Umbilical cord (tissue), 2 donors: ENCODE data around the gene STAB2. TPM values are rescaled to one million over a fixed set of nuclear protein-coding genes. Genes with fewer than 3 reads are reported as not detected.
A peak's percentile ranks its signal among the peaks of the same experiment; 100 is the strongest.

ENCODE experiments used
- DNase-seq: peaks from one replicate; pipeline ENCODE4 v3.0.0-alpha.2; 2015; ENCODE audit warnings: low spot score
- total RNA-seq: library from RNA; depleted of rRNA; stranded (reverse); fragments of >200 nt; gene quantifications from one replicate; pipeline ENCODE4 v1.2.3, GENCODE V29; 2014; ENCODE audit warnings: low replicate concordance; ENCODE audit not compliant: insufficient read depth

The STAB2 gene
- total RNA-seq, 1 donor from 2014 or later = 2.6 TPM

DNA sequence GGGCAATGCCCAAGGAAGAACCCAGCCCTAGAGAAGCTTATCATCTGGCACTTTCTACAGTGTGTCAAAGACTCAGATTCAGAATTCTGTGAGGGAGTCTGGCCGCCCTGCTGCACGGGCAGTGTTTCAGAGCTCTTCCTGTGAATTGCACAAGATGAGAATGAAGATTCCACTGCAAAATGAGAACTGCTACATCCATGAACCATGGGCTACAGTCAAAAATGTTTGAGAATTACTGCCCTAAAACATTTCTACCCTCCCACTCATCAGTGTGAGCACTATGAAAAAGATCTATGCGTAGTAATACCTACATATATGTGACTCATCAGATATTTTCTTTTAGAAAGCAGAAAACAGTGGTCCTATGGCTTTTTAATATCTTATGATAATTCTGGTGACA lies 104.0 kb downstream of the STAB2 start:
- DNase-seq = no peak

DNA sequence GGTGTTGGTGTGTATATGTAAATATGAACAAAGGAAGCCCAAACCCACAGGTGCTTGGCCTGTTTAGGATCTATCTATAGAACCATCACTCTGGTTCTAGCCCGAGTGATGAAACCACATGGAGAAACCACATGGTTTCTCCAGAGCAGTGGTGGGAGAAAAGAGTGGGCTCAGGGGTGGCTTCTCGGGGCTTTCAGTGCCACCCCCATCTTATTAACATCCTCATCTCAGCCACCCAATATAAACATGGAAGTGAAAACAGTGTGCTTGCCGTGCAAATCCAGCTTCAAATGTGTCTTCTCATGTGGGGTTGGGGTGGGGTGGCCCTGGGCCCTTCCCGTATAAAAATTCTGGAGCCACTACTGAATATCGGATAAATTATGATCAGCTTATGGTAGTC lies 109.0 kb downstream of the STAB2 start:
- DNase-seq = no peak

DNA sequence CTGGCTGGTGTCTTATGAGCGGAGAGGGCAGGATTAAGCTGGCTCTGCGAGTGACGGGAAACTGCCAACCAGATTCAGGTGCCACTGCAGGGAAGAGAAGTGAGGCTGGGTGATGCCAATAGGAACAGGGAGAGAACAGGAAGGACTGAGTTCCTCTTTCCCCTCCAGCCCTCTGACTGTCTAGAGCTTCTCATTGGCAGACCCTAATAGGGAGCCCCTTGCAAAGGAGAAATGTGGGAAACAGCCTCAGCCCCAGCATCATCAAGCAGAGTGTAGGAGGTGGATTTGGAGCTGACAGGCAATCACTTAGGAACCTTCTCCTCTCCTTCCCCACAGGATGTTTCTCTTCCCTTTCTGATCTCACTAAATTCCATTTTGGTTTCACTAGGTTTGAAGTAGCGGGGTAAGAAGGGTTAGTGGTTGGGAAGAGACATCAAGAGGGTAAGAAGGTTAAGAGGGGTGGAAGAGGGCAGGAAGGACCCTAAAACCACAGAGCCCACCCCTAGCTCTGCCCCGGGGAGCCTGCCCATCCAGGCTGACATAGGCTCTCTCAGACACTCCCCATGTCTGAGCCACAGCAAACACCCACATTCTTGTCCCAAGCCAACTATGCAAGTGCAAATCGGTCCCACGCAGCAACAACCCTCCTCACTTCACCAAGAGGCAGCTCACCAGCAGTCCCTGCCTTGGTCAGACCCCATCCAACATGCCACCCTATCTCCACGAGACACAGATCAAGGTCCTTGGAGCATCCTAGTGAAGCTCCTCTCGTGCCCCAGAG lies 111.1 kb downstream of the STAB2 start:
- no peak for DNase-seq

DNA sequence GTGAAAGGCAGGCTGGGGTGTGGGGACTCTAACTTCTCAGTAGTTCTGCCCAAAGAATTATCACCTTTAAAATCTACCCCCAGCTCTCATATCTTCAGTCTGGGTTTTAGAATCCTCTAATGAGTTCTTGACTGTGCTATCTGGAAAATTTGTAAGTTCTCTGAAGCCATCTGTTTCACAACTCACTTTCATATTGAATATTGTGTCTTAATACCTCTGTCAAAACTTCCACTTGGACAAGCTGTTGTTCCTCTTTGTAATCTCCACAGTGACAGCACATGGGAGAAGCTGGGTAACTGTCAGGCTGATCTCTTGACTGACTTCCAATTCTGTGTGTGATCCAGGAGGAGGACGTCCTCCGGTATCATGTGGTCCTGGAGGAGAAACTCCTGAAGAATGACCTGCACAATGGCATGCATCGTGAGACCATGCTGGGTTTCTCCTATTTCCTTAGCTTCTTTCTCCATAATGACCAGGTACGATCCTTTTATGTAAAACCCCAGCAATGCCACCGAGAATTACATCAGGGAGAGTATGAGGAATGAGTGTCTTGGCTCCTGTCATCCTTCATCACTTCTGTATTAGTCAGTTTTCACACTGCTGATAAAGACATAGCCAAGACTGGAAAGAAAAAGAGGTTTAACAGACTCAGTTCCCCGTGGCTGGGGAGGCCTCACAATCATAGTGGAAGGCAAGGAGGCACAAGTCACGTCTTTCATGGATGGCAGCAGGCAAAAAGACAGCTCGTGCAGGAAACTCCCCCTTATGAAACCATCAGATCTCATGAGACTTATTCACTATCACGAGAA lies 111.9 kb downstream of the STAB2 start:
- DNase-seq = no peak

DNA sequence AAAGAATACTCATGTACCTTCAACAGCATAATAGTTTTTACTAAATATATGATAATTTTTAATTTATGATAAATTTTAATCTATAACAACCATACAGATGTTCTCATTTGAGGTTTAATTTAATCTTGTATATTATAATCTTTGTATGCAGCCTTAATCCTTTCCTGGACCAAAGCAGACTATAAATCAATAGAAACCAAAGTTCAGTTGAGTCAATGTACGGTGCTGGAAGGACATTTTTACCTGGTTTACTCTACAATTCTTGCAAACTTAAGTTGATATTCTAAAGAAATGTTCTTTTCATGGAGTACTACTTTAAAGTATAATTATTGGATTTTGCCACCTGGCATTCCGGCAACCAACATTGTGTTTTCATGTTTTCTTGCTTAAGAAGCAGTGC lies 118.0 kb downstream of the STAB2 start:
- DNase-seq = no peak

DNA sequence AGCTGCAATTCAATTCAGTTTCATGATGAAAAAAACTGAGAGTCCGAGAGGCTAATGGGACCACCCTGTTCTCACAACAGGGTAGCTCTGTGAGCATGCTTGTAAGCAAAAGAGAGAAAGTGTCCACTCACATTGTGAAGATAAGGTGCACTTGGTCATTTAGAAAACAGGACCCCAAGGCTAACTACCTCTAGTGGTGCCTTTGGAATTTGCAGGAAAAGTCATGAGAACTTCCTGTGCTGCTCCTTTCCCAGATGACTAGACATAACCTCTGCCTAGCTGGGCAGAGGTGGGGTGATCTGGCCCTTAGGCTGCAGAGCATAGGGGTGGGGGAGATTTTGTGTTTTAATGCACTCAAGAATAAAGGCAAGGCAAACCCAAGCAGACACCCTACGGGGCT lies 118.9 kb downstream of the STAB2 start:
- DNase-seq = no peak

DNA sequence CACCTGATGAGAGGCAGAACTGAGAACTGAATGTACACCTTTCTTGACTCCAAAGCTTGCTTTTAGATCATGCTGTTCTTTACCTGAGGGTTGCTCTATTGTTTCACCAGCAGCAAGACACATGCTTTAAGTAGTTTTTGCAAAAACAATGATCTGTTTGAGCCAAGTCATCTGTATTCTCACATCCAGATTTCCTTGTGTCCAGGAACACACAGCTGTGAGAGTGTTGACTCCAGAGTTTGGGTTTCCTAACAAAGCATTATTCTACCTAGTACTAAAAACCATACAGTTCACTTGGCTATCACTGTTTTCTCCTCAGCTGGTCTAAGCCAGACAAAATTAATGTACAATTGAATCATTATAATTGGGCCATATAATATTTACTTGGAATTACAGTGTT lies 120.4 kb downstream of the STAB2 start:
- DNase-seq = no peak

DNA sequence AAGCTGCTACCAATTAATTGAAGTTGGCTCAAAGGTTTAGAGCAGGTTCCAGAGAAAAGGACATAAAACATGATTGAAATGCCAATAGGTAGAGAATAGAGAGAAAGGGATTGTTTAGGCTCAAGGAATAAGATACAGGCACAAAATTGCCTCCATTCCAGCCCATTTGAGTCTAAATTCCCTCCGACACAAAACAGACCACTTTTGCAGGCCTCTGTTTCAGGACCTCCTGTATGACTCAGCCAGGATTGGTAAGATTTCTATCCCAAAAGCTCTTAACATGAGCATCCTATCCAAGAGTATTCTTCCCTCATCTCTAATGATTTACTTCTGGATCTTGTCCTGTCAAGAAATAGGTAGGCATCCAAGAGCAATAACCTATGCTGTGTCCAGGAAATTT lies 123.5 kb downstream of the STAB2 start:
- DNase-seq = peak; percentile 81

DNA sequence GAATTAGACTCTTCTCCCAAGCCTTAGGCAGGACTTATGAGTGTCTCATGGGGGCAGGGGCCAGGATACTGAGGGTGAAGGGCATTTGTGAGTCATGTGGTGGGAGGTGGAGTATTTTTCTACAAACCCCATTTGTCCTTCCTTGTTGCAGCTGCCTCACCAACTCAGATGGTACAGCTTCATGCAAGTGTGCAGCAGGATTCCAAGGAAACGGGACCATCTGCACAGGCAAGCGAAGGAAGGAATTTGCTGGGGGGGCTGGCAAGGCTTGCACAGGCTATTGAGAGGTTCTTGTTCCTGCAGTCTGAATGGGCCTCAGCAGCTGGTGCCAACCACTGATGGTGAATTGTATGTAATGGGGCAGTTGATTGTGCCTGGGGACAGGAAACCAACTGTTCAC lies 125.1 kb downstream of the STAB2 start:
- no peak for DNase-seq

DNA sequence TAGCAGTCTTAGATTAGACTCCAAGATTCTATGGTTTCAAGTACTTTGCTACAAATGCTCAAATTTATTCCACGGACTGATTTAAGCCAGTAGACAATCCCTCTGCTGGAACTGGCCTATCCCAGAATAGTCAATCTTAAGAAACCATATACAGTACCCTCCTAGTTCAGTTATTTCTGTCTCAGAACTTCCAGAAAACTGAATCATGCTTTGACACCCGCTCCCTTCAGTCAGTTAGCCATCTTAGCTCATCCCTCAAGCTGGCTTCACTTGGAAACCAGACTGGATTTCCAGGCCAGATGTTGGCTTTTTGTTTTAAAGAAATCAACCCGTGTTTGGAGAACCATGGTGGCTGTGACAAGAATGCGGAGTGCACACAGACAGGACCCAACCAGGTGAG lies 128.4 kb downstream of the STAB2 start:
- peak; percentile 21 for DNase-seq

DNA sequence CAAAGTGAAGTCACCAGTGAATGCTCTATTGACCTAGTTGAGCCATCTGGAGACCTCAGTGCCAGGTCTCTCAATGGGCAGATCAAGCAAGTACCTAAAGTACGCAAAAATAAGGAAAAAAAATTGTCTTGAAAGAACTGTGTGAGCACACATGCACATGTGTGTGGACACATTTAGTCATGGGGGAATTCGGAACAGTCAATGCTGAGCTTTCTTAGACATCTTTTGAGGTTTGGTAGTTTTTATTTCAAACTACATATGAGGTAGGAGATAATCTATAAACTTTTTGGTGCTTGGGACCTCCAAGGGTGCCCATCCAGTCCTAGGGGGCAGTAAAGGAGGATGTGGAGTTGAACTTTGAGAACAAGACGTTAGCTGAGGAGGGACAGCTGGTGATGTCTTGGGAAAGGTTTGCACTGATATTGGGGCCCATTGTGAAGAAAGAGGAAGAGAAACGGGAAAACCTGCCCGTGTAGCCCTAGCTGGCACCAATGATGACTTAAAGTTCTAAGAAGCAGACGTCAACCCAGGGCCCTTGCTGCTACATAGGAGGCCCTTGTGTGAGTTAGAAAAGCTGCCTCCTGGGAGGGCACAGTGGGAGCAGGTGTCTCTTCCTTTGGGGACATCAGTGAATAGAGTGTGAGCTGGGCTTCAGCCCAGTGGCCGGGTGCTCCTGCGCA lies 129.6 kb downstream of the STAB2 start:
- DNase-seq = no peak

DNA sequence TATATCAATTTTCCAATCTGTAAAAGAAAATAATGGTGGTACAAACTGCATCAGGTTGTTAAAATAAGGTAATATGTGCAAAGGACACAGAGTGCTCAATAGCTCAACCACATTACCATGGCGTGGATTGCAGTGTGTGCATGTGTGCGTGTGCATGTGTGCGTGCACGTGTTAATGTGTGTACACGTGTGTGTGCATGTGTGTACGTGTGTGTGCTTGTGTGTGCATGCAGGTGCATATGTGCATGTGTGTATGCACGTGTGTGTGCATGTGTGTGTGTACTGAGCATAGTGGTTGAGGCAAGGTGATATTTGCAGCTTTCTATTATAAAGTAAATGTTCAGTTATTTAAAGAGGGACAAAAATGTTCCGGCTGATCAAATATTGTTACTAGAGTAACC lies 138.3 kb downstream of the STAB2 start:
- DNase-seq = no peak

DNA sequence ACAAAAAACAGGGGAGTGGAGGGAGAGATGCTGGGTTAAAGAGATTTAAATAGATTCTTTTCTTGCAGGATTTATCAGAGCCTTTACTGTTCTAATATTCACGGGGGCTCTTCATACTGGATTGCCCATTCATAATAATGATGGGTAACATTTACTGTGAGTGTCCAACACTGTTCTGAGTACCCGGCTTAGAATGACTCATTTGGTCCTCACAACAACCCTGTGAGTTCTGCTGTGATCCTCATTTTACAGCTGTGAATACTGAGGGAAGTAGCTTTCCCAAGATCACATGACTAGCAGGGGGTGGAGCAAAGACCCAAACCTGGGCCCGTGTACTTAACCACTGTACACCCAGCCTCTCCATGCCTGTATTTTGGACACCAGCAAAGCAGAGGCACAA lies 140.6 kb downstream of the STAB2 start:
- no peak for DNase-seq

DNA sequence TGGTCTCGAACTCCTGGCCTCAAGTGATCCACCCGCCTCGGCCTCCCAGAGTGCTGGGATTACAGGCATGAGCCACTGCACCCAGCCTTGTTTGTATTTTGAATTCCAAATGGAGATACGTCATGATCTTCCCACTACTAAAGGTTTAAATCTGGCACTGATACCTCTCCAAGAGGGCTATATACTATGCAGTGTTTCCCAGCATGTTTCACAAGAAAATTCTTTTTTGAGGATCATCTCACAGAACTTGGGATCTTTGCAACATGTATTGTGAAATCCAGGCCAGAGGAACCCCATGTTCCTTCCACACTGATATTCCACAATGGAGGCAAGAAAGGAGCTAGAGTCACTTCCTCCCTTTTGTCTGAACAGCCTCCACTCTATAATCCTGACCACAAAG lies 141.2 kb downstream of the STAB2 start:
- no peak for DNase-seq

DNA sequence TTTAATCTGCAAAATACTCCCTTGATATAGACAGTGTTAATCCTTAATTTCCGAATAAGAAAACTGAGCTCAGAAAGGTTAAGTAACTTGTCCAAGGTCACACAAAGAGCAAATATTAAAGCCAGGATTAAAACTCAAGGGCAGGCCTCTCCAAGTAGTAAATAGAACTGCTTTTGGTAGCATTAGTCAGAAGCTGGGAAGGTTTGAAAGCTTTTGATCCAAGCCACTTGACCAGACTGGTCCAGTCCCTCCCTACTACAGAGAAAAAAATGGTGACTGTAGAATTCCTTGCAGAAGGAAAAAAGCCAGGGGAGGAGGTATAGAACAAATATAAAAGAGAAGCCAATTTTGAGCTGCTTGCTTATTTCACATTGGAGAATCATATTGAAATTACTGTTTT lies 142.4 kb downstream of the STAB2 start:
- DNase-seq = peak; percentile 28

DNA sequence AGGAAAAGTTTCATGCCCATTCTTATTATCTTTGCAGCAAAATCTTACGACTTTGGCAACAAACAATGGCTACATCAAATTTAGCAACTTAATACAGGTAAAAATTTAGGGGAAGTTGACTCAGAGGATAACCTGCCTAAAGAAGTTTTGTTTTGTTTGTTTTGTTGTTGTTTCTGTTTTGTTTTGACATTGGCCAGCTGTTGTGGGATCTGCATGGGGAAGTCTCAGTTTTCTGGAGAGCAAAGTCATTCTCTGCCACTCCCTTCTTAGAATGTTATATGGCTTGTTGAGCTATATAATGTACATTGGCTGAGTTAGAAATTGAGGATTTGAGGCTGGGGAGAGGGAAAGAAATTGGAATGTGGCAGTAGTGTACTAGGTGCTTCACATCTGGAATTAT lies 144.5 kb downstream of the STAB2 start:
- no peak for DNase-seq

DNA sequence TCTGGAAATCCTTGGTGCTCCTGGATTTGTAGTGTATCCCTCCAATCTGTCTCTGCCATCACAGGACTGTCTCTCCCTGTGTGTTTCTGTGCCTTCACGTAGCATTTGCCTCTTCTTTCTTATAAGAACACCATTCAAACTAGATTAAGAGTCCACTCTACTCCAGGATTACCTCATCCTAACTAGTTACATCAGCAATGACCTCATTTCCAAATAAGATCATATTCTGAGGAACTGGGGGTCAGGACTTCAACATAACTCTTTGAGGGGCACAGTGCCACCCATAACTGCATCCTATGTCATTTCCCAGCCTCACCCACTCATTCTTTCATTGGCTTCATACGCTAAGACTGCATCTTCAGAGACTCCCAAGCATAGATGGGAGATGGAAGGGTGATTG lies 147.8 kb downstream of the STAB2 start:
- DNase-seq = no peak

DNA sequence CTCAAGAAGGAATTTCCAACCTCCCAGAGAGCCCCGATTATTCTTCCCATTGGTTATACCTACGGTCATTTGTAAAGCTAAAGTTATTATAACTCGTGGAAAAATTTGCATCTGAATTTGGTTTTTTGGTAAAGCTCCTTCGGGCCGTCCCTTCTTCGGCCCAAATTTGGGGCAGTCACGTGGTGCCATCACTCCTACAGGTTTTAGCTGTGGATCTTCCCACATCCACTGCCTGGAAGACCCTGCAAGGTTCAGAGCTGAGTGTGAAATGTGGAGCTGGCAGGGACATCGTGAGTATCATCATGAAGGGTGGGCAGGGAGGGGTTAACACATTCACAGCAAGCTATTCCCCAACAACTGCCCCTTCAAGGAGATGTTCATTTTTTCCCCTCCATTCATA lies 148.2 kb downstream of the STAB2 start:
- no peak for DNase-seq

DNA sequence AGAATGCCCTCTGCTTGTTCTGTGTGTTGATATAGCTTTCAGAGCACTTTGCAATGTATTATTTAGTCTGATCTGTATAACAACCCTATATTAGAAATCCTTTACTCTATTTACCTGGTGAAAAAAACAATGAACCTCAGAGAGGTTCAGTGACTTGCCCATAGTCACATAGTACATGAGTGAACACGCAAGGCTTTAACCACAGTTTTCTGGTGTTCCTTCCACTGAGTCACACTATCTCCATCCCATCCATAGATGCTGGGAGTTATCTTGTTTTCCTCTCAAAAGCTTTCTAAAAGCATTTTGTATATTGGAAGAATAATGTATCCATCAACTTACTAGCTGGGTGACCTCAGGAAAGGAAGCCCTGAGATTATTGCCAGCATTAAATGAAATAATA lies 149.5 kb downstream of the STAB2 start:
- no peak for DNase-seq

DNA sequence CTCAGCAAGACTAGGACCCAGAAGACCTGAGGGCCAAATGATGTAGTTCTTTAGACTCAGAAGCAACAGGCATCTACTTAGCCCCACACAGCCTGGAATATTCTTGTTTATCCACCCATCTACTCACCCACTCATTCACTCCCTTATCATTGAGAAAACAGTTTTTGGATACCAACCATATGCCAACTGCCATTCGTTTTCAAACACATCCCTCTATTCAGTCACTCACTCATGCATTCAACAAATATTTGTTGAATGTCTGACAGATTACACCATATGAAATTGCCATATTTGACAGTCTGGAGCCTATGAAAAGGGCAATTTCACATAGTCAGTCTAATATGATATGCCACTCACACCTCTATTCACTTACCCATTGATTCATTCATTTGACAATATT lies 150.8 kb downstream of the STAB2 start:
- no peak for DNase-seq

DNA sequence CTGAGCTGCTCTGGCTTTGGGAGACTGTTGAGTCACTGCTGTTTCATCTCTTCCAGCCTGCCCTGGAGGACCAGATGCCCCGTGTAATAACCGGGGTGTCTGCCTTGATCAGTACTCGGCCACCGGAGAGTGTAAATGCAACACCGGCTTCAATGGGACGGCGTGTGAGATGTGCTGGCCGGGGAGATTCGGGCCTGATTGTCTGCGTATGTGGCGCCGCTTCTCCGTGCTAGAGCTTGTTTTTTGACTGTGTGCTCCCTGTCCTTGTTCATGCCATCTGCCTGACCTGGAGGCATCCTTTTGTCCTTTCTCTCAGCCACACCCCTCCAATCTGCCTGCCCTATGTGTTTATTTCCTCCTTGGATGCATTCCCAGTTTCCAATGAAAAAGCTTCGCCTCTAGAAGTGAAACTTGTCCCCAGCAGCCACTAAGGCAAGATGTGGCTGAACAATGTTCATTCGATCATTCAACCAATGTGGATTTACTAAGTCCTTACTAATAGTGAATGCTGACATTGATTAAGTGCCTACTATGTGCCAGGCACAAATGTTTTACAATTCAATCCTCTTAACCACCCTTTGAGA lies 155.4 kb downstream of the STAB2 start:
- DNase-seq = no peak

DNA sequence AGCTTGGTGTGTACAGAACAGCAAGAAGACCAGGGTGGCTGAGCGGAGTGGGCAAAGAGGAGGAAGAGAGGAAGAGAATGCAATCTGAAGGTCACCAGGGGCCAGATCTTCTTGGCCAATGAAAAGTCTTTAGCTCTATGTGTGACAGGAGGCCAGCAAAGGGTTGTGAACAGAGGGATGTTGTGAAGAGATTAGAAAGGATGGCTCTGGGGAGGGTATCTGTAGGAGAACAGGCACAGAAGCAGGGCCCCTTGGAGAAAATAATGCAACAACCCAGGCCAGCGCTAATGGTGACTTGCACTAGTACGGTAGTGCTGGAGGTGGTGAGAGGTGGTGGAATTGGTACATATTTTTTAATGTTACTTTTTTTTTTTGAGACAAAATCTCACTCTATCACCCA lies 156.7 kb downstream of the STAB2 start:
- DNase-seq = no peak
